Activated CD4-positive, alpha-beta T cell treated with anti-CD3 and anti-CD28 coated beads, Interleukin-10, Interleukin-2, amounts not matched to agents 100 ng/mL and 50 ng/mL, durations not matched to agents 16 hours and 8 hours (primary cell): ENCODE measurements around the gene NPIPA8.
"Not testable (repeated sequence)": the region's sequence is repeated elsewhere in the genome, so short reads cannot be mapped to it uniquely, and the experiment has no call there.

Experiments
- DNase-seq: peaks from one replicate; pipeline ENCODE4 v3.0.0-alpha.2; 2020

The NPIPA8 gene

GRCh38 chr16:18270171-18270570 lies 66.4 kb downstream of the NPIPA8 start:
- not testable (repeated sequence) for DNase-seq
